ENCODE measurements around the gene KRT79.

Gene KRT79

DNA sequence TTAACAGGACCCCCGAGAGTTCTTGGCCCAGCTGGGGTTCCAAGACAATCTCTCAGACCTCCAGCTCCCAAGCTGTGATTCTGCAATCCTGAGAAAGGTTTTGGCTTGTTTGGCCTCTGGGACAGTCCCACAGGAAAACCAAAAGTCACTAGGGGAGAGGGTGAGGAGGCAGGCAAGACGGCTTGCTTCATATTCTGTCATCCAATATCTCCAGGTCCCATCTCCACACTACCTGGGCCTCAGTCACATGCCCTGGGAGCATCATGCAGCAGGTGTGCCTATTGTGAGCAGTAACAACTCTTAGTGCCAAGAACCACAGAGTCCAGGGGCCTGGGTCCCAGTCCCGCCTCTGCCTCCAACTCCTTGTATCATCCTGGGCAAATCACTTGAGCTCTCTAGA, 1.7 kb downstream of the KRT79 start:
- H3K4me2 ChIP-seq = no peak overlapping the region; a peak in 2 of 22 replicates

DNA sequence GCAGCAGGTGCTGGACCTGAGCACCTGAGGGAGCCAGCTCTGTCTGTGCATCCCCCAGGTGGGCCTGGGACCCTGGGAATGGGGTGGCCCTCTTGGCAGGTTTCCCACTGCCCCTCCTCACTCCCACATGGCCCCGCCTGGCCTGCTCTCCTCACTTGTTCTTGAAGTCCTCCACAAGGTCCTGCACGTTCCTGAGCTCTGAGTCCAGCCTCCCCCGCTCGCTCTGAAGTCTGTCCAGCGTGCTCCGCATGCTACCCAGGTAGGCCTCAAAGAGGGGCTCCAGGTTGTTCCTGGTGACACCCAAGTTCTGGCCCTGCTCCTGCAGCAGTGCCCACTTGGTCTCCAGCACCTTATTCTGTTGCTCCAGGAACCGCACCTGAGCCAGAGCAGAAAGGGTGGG, 2.9 kb downstream of the KRT79 start:
- Histone ChIP-seq H3K9me3 (replicated peaks in 1 of 11) (no peaks in the 10 kb centered on the region), H3K4me3 (no peak overlapping the region), H3K27ac (no peak overlapping the region), H3K4me1 (peaks cover 3 to 62% (median 23%) of the 10 kb centered on the region in 10 experiments; a peak in 19 of 20 replicates), H3K27me3 (no peaks in the 10 kb centered on the region), H4K20me1 (no peaks in the 10 kb centered on the region; a peak in 1 of 22 replicates), H3K4me2 (no peak overlapping the region), H3K9ac (no peak overlapping the region), H3K36me3 (no peaks in the 10 kb centered on the region)
- TF ChIP-seq Cebpa-rat (IDR thresholded peaks at IDR 0.05) = no peak

More for the DNA sequence above, 1.7 kb downstream of the KRT79 start:
- Histone ChIP-seq H3K4me1 (peaks cover 8 to 73% (median 35%) of the 10 kb centered on the region in 10 experiments), H3K9ac (no peak overlapping the region), H3K36me3 (no peaks in the 10 kb centered on the region), H3K27me3 (no peaks in the 10 kb centered on the region), H3K9me3 (replicated peaks in 1 of 11) (no peaks in the 10 kb centered on the region), H3K27ac (no peak overlapping the region), H4K20me1 (no peaks in the 10 kb centered on the region; a peak in 1 of 22 replicates), H3K4me3 (no peak overlapping the region)
- TF ChIP-seq Cebpa-rat (IDR thresholded peaks at IDR 0.05) = no peak

- H3K27me3 ChIP-seq = no peaks in the 10 kb centered on the region
- no peaks in the 10 kb centered on the region for H3K9me3 ChIP-seq (replicated peaks in 1 of 11)
- no peak overlapping the region for H3K9ac ChIP-seq
- H3K4me2 ChIP-seq = no peak overlapping the region
- H3K27ac ChIP-seq = no peak overlapping the region
- TF ChIP-seq Cebpa-rat (IDR thresholded peaks at IDR 0.05) = no peak
- H4K20me1 ChIP-seq = no peaks in the 10 kb centered on the region
- peaks cover 0 to 51% (median 12%) of the 10 kb centered on the region in 10 experiments; a peak in 14 of 20 replicates for H3K4me1 ChIP-seq
- H3K36me3 ChIP-seq = no peaks in the 10 kb centered on the region
- no peak overlapping the region for H3K4me3 ChIP-seq
Measured at GRCh38 chr12:52829986-52830770, 3.9 kb downstream of the KRT79 start.

GRCh38 chr12:52828591-52829021, 5.5 kb downstream of the KRT79 start:
- H3K4me3 ChIP-seq = no peak overlapping the region
- no peaks in the 10 kb centered on the region for H3K9me3 ChIP-seq (replicated peaks in 1 of 11)
- TF ChIP-seq Cebpa-rat (IDR thresholded peaks at IDR 0.05) = no peak
- H3K4me2 ChIP-seq = peak overlapping the region in 6 of 11 experiments; percentile 16 to 72 (median 44); a peak in 10 of 22 replicates
- no peaks in the 10 kb centered on the region for H3K27me3 ChIP-seq
- H3K36me3 ChIP-seq = no peaks in the 10 kb centered on the region
- peak overlapping the region in 3 of 11 experiments; percentile 4 to 28 (median 8); a peak in 3 of 22 replicates for H3K27ac ChIP-seq
- H3K4me1 ChIP-seq = peaks cover 0 to 36% (median 9%) of the 10 kb centered on the region in 10 experiments; a peak in 10 of 20 replicates
- no peaks in the 10 kb centered on the region; a peak in 1 of 22 replicates for H4K20me1 ChIP-seq
- H3K9ac ChIP-seq = no peak overlapping the region

DNA sequence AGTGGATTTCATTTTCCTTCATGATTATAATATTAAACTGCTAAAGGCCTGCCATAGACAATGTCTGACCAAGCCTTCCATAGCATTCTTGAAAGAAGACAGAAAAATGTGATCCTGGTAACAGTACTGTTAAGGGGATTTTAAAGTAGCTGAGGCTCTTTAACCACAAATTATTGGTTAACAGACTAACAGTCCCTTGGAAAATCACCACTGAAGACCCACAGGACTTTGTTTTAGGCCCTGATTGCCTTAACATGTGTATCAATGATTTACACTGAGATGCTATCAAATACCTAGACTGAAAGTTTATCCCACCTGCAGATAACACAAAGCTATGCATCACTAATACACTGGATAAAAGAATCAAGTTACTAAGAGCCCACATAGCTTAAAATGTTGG, 6.0 kb downstream of the KRT79 start:
- Histone ChIP-seq H3K36me3 (no peaks in the 10 kb centered on the region), H3K9ac (no peak overlapping the region), H3K4me3 (no peak overlapping the region), H3K27ac (peak overlapping the region in 1 of 11 experiments; percentile 4; a peak in 2 of 22 replicates), H3K4me2 (peak overlapping the region in 6 of 11 experiments; percentile 16 to 72 (median 44); a peak in 9 of 22 replicates), H3K9me3 (replicated peaks in 1 of 11) (no peaks in the 10 kb centered on the region), H3K4me1 (peaks cover 0 to 31% (median 9%) of the 10 kb centered on the region in 10 experiments; a peak in 10 of 20 replicates), H3K27me3 (no peaks in the 10 kb centered on the region), H4K20me1 (no peaks in the 10 kb centered on the region; a peak in 1 of 22 replicates)
- TF ChIP-seq Cebpa-rat (IDR thresholded peaks at IDR 0.05) = no peak

DNA sequence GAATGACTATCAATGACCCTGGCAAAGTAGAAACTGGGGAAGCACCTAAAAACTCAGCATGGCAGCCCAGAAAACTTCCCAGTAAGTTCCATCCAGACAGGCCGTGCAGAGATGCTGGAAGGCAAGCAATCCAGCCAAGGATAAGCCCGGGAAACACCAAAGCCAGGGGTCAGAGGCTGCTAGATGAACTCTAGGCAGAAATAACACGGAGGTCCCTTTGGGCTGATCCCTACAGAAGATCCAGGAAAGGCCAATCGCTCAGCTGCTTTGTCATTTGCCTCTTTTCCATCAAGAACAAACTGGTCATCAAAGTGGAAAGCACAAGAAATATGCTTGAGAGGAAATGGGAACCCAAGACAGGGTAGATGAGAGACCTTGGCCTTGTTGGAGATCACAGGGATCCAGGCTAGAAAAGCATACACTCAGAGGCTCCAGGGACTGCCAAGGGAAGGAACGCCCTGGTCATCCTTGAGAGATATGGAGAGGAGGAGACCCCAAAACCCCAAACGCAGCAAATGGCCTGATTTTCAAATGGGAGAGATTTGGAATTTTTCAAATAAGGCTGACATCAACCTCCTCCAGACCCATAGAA, 6.5 kb downstream of the KRT79 start:
- no peak overlapping the region for H3K4me3 ChIP-seq
- peak overlapping the region in 3 of 11 experiments; percentile 41 to 72 (median 57); a peak in 5 of 22 replicates for H3K4me2 ChIP-seq
- no peak overlapping the region for H3K9ac ChIP-seq
- H3K27me3 ChIP-seq = no peaks in the 10 kb centered on the region
- no peaks in the 10 kb centered on the region; a peak in 1 of 22 replicates for H4K20me1 ChIP-seq
- TF ChIP-seq Cebpa-rat (IDR thresholded peaks at IDR 0.05) = no peak
- no peaks in the 10 kb centered on the region for H3K36me3 ChIP-seq
- no peak overlapping the region for H3K27ac ChIP-seq
- H3K9me3 ChIP-seq (replicated peaks in 1 of 11) = no peaks in the 10 kb centered on the region
- H3K4me1 ChIP-seq = peaks cover 0 to 27% (median 8%) of the 10 kb centered on the region in 10 experiments; a peak in 9 of 20 replicates

- H3K36me3 ChIP-seq = no peaks in the 10 kb centered on the region
- no peak overlapping the region; a peak in 1 of 22 replicates for H3K4me2 ChIP-seq
- H3K4me1 ChIP-seq = peaks cover 0 to 27% (median 8%) of the 10 kb centered on the region in 10 experiments; a peak in 9 of 20 replicates
- no peak for TF ChIP-seq Cebpa-rat (IDR thresholded peaks at IDR 0.05)
- no peaks in the 10 kb centered on the region; a peak in 1 of 22 replicates for H4K20me1 ChIP-seq
- no peak overlapping the region for H3K27ac ChIP-seq
- H3K9ac ChIP-seq = no peak overlapping the region
- no peaks in the 10 kb centered on the region for H3K9me3 ChIP-seq (replicated peaks in 1 of 11)
- H3K4me3 ChIP-seq = no peak overlapping the region
- no peaks in the 10 kb centered on the region for H3K27me3 ChIP-seq
Measured at GRCh38 chr12:52826611-52827498, 7.3 kb downstream of the KRT79 start.

- H3K9me3 ChIP-seq (replicated peaks in 1 of 11) = no peaks in the 10 kb centered on the region
- no peak overlapping the region for H3K9ac ChIP-seq
- H3K27ac ChIP-seq = no peak overlapping the region
- H3K4me2 ChIP-seq = no peak overlapping the region
- H3K4me1 ChIP-seq = peaks cover 0 to 27% (median 8%) of the 10 kb centered on the region in 10 experiments; a peak in 9 of 20 replicates
- TF ChIP-seq Cebpa-rat (IDR thresholded peaks at IDR 0.05) = no peak
- H4K20me1 ChIP-seq = no peaks in the 10 kb centered on the region; a peak in 1 of 22 replicates
- no peaks in the 10 kb centered on the region for H3K36me3 ChIP-seq
- no peak overlapping the region for H3K4me3 ChIP-seq
- no peaks in the 10 kb centered on the region for H3K27me3 ChIP-seq
Measured at GRCh38 chr12:52825961-52826360, 8.2 kb downstream of the KRT79 start.
